Heart left ventricle (tissue), 13 donors: ENCODE data around the gene RNGTT.

ENCODE experiments used
- CTCF ChIP-seq, 12 donors: fragments of 200-600 bp; sonication (generic) in 4 of 12; IDR thresholded peaks; one replicate each; pipeline versions ENCODE4 v1.5.0 to v1.8.0; 2018 to 2022; ENCODE audit warnings: antibody characterized with exemption in 12 of 12, mild to moderate bottlenecking in 5 of 12
- POLR2A ChIP-seq, 2 donors: fragments of 450-650 bp; IDR thresholded peaks; one replicate each; pipeline ENCODE4 v1.6.1; 2017; ENCODE audit warnings: antibody characterized with exemption in 2 of 2, mild to moderate bottlenecking in 2 of 2, moderate library complexity in 2 of 2
- donor health status: ischemic (EF 13 %, LVEDD 7.1; RV severe dilation, severe dysfunction).
- donor health status: DM: no; HTN: yes; CAD: no.
- donor health status: DM: no; HTN: no; CAD: no.
- donor health status: ischemic (EF 25% LVEDD 6.9; RV normal size, moderate dysfunction).
- donor health status: ischemic (EF 25% LVEDD 5.7; RV mildly dilated, moderate dysfunction).
- donor health status: ischemic (EF 35%, LVEDD 5.7; RV mildly dilated, moderate dysfunction).
- donor health status: nonischemic (EF 11% LVEDD 7.7; RV severe dilation, severe dysfunction).
- donor health status: DM: yes; HTN: yes; CAD: no.
- donor health status: PGD.
- donor health status: ischemic (EF 29% LVEDD 5.4; RV normal size, mild dysfunction).
- donor health status: nonischemic (EF 23%, LVEDD 6.1; RV moderate dilation, normal function).

- no peak for TF ChIP-seq POLR2A (IDR thresholded peaks at IDR 0.05)
- no peak for TF ChIP-seq CTCF (IDR thresholded peaks at IDR 0.05)
Observed at GRCh38 chr6:88599571-88599970, 363.8 kb downstream of the RNGTT start.
